HG03025 (cell line): Measurements from ENCODE around the gene RGS10.

Source experiments
- ATAC-seq: cut with Tn5 transposase; IDR thresholded peaks from one replicate; pipeline ENCODE4 v1.9.1; 2021; ENCODE audit warnings: mild to moderate bottlenecking, moderate library complexity; ENCODE audit not compliant: unreplicated experiment, low FRiP score

The RGS10 gene

GRCh38 chr10:119520283-119520682 lies 22.2 kb downstream of the RGS10 start:
- no peak for ATAC-seq

- ATAC-seq, result no peak
Observed at GRCh38 chr10:119518936-119519335, 23.6 kb downstream of the RGS10 start.

- peak; percentile 17 for ATAC-seq
Observed at GRCh38 chr10:119518176-119518575, 24.3 kb downstream of the RGS10 start.

- peak; percentile 38 for ATAC-seq
Observed at GRCh38 chr10:119517235-119518141, 25.0 kb downstream of the RGS10 start.

GRCh38 chr10:119516381-119517234 lies 25.9 kb downstream of the RGS10 start:
- peak; percentile 66 for ATAC-seq

GRCh38 chr10:119515511-119516045 lies 26.9 kb downstream of the RGS10 start:
- ATAC-seq, result no peak

GRCh38 chr10:119514819-119515218 lies 27.7 kb downstream of the RGS10 start:
- no peak for ATAC-seq

- ATAC-seq, result no peak
Observed at GRCh38 chr10:119511828-119512515, 30.5 kb downstream of the RGS10 start.

- no peak for ATAC-seq
Observed at GRCh38 chr10:119509909-119510451, 32.5 kb downstream of the RGS10 start.

- ATAC-seq, result no peak
Observed at GRCh38 chr10:119507115-119507514, 35.4 kb downstream of the RGS10 start.

- ATAC-seq, result no peak
Observed at GRCh38 chr10:119505588-119506315, 36.8 kb downstream of the RGS10 start.

GRCh38 chr10:119505131-119505551 lies 37.4 kb downstream of the RGS10 start:
- ATAC-seq, result no peak

GRCh38 chr10:119504651-119505050 lies 37.9 kb downstream of the RGS10 start:
- ATAC-seq, result no peak

GRCh38 chr10:119503821-119504220 lies 38.7 kb downstream of the RGS10 start:
- no peak for ATAC-seq

GRCh38 chr10:119502618-119503155 lies 39.8 kb downstream of the RGS10 start:
- no peak for ATAC-seq

- no peak for ATAC-seq
Observed at GRCh38 chr10:119502209-119502608, 40.3 kb downstream of the RGS10 start.

GRCh38 chr10:119501690-119502089 lies 40.8 kb downstream of the RGS10 start:
- no peak for ATAC-seq

GRCh38 chr10:119500821-119501220 lies 41.7 kb downstream of the RGS10 start:
- ATAC-seq, result no peak

GRCh38 chr10:119500123-119500795 lies 42.3 kb downstream of the RGS10 start:
- ATAC-seq, result no peak
